ENCODE measurements around the gene KRI1.

- TF ChIP-seq GATA2 (IDR thresholded peaks at IDR 0.05; ENCODE audit: low read depth, low read length): no peak
- no peak for TF ChIP-seq GATA3 (IDR thresholded peaks at IDR 0.05; ENCODE audit: low read depth, low read length)
Observed at GRCh38 chr19:10575011-10575716, 9.4 kb upstream of the KRI1 start.
